Activated CD4-positive, alpha-beta T cell treated with anti-CD3 and anti-CD28 coated beads, Interleukin-2, Interleukin-4, amounts not matched to agents 100 ng/mL and 50 ng/mL, durations not matched to agents 16 hours and 8 hours (primary cell): ENCODE measurements around the gene TCAIM.

Experiments used
- DNase-seq: peaks from one replicate; pipeline ENCODE4 v3.0.0-alpha.2; 2020; ENCODE audit warnings: low spot score

Gene TCAIM

GRCh38 chr3:44444896-44445691 is 106.5 kb downstream of the TCAIM start:
- DNase-seq: no peak

- DNase-seq: no peak
These were observed 107.2 kb downstream of the TCAIM start for GRCh38 chr3:44445786-44446185.

- DNase-seq: no peak
These were observed 108.4 kb downstream of the TCAIM start for GRCh38 chr3:44446929-44447328.

- no peak for DNase-seq
These were observed 112.9 kb downstream of the TCAIM start for GRCh38 chr3:44451441-44451840.

- DNase-seq: no peak
These were observed 115.7 kb downstream of the TCAIM start for GRCh38 chr3:44454258-44454657.

GRCh38 chr3:44455318-44455717 is 116.8 kb downstream of the TCAIM start:
- DNase-seq: no peak
